Stimulated activated CD4-positive, alpha-beta T cell treated with anti-CD3 and anti-CD28 coated beads, Interleukin-1b, Interleukin-23, amount 100 ng/mL, for 1 hour (primary cell): Measurements from ENCODE around the gene DDB1.

Source experiments
- DNase-seq, 2 donors: peaks; one replicate each; pipeline ENCODE4 v3.0.0-alpha.2; 2020; ENCODE audit warnings: low read depth in 2 of 2

The DDB1 gene

DNA sequence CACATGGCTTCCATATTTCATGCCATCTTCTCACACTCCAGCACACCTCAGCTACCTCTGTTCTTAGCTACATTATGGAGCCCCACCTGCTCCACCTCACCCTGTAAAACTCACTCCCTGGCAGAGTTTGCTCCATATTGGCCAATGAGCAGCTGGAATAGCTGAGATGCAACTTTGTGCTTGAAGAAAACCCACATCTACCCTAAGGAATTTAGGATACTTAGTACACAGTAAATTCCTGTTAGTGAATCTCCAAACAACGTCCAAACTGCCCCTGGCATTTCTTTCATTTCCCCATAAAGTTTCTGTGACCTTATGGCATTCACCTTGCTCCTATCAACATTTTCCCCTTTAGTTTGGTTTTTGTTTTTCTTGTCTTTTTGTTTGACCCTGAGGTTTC, 35.6 kb downstream of the DDB1 start:
- DNase-seq: no peak

DNA sequence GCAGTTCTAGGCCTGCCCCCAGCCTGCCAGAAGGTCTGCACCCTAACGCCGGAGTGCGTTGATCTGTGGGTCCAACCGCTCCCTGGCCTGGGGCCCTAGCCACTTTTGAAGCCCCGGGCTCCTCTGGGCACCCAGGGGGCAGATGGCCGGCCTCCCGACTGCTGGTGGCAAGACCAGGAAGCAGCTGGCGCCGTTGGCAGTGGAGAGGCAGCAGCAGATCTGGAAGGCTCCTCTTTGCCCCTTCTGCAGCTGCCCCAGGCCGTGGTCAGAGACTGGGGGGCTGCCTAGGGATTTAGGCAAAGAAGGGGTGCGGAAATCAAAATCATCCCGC, 37.3 kb downstream of the DDB1 start:
- no peak for DNase-seq

DNA sequence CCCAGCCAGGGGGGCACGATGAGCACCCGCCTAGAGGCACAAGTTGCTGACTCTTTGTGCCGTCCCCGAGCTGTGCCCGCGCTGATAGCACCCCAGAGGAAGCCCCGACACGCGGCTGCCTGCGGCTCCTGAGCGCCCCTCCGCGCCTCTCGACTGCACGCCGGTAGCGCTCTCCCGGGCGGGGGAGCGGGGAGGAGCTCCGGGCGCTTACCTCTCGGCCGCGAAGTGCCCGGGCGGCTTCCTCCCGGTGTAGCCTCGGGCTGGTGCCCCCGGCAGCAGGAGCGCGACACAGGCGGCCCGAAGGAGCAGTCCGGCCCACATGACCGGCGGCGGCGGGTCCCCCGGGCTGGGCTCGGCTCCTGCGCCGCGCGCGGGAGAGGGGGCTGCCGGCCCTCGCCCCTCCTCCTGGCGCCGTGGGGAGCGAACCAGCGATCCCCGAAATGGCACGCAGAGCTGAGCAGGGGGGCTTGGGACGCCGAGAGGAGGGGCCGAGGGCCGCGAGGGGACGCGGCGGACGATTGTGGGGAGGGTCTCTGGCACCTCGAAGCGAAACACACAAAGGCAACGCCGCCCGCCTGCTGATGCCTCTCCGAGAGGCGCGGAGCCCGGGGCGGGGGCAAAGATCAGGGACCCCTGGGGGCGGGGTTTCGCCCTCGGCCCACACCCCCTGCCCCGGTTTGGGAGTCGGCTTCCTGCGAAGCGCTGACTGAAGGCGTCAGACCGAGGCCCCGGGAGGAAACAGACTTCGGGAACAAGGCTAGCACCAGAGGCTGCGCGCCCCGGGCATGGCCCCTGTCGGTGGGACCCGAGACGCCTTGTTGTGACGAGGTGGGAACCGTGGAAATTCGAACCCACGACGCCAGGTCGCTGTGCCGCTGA, 37.9 kb downstream of the DDB1 start, which contains the start of gene VWCE:
Gene VWCE (minus strand): TSS at position 600 of the 879 bp plus-strand sequence. CDS start 279 bp downstream, at position 321.
- DNase-seq: peak in 1 of 2 donors; percentile 56

DNA sequence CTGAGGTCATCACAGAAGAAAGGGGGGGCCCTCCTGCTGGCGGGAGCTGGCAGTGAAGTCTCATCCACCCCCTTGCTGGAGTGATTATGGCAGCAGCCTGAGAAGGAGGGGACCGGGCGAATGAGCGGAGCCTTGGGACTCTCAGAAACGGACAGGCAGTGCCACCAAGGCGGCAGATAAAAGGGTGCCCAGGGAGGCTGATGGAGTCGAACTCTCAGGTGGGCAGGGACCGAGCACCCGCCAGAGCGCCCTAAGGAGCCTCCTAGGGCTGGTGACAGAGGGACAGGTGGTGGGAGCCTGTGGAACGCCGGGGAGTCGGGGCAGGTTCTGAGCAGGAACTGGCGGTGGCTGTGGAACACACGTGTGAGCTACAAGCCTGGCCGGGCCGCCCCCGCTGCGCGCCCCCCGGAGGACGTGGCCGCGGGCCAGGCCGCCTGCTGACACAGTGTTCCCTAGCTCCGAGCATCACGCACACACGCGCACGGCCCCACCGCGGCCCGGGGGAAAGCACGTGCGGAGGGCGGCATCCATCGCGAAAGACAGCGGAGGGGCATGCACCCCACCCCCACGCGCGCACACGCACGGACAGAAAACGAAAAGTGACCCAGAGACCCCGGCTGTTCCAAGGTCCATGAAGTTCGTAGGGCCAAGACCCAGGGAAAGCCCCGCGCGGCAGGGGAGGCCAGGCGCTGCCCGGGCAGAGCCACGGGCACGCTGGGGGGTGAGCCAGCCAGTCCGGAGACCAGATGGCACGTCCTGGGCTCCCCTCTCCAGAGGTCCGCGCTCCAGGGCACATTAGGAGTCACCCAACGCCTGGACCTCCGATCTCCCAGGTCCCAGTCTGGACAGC, 38.8 kb downstream of the DDB1 start:
- peak in 1 of 2 donors; percentile 28 for DNase-seq

DNA sequence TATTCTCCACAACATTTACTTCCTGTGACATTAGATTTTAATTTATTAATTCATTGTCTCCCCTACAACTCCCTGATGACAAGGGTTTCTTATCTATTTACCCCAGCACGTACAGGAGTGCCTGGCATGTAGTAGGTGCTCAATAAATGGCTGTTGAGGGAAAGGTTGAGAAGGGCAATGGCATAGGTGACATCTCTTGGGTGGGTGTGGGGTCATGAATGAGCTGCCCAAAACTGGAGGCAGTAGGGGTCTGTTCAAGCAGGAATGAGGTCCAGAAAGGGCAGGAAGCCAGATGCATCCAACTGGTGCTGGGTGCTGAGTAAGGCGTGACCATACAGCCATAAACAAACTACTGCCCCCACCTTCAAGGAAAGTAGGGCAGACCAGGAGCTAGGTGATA, 40.5 kb downstream of the DDB1 start:
- DNase-seq: no peak

DNA sequence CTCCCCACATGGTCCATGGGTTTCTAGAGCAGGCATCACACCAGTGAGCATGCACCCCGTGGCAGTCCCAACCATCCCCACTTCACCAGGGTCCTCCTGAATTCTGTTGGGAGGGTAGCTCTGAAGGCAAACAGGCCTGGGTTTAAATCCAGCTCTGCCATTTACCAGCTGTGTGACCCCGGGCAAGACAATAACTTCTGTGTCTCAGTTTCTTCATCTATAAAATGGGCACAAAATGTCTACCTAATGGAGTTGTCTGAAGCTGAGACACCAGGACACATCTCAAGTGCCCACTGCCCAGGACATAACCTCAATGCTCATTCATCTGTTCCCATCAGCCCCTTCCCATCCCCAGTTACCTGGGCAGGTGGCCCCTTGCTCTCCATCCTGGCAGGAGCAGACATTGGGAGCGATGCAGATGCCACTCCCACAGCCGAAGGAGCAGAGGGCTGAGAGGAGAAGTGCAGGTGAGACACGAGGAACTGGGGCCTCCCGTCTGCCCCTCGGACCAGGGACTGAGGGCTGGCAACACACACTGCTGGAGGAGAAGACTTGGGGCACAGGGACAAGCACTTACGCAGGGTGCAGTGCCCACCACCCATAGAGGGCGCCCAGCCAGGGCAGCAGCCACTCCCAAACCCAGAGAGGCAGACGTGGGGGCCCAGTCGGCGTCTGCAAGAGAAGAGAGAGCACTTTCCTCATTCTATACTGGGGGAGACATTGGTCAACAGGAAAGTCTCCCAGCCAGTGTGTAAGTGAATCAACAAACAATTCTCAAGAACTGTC, 41.8 kb downstream of the DDB1 start:
- DNase-seq: no peak

DNA sequence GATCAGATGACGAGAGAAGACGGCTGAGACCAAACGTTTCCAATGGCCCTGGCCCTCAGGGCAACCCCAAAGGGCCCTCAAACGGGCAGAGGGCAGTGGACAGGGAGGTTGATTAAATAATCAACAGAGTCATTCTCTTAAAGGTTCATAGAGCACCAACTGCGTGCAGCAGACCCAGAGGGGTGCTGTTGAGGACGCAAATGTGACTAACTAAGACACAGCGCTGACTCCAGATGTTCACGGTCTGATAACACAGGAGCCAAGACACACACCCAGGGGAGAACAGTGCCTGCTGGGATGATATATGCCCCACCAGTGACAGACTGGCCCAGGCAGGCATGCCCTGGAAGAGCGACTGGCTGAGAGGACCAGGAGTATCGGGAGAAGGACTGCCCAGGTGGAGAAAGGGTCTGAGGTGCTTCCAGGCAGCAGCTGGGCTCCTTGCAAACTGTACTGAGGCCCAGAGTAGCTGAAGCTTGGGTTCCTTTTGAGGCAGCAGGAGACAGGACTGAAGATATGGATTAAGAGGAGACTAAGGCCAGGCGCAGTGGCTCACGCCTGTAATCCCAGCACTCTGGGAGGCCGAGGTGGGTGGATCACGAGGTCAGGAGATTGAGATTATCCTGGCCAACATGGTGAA, 45.4 kb downstream of the DDB1 start:
- no peak for DNase-seq

DNA sequence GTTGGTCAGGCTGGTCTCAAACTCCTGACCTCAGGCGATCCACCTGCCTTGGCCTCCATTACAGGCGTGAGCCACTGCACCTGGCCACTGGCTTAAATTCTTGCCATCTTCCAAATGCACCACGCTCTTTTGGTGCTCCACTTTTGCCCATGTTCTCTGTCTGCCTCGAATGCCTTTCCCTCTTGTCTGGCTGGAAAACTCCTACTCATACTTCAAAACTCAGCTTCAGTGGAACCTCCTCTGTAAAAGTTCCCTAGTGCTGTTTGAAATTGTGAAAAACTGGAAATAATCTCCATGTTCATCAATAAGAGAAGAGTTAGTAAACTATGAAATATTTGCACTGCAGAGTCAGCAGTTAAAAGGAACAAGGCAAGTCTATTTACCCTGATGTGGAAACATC, 49.3 kb downstream of the DDB1 start:
- no peak for DNase-seq

DNA sequence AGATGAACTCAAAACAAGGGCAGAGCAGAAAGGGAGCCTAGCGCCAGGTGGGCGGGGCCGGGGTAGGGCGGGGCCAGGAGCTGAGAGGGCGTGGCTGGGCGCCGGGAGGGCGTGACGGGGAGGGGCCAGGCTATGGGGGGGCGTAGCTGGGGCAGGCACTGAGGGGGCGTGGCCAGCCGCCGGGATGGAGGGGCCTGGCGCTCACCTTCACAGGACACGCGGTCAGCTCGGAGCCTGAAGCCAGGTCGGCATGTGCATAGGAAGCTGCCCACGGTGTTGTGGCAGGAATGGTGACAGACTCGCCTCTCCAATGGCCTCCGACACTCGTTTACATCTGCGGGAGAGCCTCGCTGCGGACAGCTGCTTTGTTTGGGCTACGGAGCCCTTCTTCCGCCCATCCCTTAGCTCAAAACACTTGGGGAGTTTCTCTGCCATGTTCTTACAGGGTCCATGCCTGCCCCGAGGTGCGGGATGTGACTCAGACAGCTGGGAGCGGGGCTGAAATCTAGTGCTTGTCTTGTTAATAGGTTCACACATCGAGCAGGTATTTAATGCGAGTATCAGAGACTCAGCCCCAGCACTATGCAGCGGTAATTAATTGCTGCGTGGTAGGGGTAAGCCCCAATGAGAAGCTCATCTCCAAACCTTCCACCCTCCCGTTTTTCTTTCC, 51.2 kb downstream of the DDB1 start:
- DNase-seq: no peak

DNA sequence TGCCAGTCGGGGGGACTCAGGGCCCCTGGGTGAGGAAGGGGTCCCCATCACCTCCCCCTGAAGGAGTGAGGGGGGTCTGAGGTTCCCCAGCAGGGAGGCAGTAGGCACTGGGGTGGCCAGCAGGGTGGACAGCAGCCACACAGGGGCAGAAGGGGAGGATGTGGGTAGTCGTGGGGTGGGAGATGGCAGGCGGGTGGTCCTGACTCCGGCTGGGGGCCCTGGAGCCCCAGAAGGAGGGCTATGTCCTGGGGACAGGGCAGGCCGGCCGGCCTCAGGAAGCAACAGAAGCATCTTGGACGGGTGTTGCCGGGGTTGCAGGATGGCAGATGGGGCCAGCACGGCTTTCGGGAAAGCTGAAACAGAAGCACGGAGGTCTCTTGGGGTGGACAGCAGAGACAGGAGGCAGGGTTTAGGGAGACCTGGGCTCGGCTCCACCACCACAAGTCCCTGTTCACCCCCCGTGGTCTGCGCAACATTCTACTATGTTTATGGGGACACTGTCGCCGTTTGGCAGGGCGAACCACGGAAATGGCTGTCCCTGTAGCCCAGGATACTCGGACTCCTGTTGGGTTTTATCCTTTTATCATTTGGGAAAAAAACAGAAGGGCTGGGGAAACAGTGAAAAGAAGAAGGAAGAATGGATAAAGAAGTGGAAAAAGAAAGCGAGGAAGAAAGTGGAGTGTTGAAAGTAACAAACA, 51.9 kb downstream of the DDB1 start:
- DNase-seq: no peak

DNA sequence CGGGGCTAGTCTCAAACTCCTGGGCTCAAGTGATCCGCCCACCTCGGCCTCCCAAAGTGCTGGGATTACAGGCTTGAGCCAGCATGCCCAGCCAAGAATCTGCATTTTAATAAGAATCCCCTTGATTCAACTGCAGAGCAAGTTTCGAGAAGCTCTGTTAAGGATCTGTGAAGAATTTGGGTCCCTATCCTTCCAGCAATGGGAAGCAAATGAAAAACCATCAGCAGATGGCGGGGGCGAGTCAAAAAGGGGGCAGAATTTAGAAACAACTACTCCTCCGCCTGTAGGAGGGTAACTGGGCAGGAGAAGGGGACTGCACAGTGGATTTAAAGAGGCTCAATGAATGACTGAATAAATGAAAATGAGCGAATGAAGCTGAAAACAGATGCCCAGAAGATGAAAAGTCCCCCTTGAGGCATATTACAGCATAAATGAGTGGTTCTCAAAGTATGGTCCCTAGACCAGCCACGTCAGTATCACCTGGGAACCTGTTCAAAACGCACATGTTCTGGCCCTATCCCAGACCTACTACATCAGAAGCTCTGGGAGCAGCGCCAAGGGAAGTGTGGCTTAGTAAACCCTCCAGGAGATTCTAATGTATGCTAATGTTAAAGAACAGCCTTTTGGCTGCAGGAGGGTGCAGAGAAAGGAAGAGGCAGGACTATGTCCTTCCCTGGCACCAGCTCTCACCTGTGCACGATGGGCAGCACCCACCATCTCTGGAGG, 52.8 kb downstream of the DDB1 start:
- no peak for DNase-seq

DNA sequence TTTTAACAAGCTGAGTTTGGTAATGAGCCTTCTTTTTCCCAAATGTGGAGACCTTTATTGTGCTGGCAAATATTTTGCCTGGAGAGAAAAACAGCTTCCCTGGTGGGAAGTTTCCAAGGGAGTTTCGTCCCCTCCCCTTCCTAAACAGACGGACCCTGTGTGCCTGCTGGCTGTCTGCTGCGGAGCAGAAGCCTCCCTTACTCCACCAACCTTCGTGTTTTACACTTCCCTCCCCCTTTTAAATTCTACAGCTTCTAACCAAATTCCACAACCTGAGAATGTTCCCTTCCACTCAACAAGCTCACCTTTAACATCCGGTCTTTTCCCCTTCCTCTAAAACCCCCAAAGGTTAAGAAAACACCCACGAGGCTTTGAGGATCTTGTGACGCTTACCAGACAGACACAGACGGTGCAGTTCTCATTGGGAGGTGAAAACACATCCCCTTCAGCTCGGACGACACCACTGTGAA, 54.9 kb downstream of the DDB1 start:
- DNase-seq: no peak

DNA sequence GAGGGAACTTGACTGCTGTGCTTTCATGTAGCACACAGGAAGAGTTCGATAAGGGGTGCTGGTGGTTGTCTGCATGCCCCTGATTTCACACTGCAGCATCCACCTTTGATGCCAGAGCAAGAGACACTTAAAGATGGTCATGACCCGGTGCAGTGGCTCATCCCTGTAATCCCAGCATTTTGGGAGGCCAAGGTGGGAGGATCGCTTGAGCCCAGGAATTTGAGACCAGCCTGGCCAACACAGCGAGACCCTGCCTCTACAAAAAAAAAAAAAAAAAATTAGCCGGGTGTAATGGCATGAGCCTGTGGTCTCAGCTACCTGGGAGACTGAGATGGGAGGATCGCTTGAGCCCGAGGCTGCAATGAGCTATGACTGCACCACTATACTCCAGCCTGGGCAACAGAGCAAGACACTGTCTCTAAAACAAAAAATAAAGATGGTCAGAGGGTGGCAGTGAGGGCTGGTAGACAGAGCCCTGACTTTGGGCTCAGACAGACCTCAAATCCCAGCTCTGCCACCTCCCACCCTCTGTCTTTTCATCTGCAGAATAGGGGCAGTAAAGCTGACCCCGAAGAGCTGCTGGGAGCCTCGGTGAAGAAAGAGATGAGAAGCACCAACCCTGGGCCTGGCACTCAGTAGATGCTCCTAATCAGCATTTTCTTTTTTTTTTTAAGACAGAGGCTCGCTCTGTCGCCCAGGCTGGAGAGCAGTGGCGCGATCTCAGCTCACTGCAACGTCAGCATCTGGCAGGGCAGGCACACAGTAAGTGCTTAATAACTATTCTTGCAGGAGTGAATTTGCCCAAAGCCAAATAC, 55.5 kb downstream of the DDB1 start:
- no peak for DNase-seq

DNA sequence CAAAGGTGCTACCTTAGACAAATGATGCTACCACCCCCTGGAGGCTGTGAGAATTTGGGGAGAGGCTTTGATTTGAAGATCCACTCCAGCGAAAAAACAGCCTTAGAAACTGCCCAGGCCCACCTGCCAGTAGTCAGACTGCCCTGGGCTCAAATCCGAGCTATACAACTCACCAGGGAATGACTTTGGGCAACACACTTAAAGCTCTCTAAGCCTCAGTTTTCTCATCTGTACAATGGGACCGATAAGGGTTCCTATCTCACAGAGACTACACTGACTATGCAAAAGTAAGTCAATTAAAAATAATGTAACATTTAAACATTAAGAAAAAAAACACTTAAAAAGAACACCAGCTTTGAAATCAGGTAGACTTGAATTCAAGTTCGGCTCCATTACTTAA, 57.7 kb downstream of the DDB1 start:
- no peak for DNase-seq

DNA sequence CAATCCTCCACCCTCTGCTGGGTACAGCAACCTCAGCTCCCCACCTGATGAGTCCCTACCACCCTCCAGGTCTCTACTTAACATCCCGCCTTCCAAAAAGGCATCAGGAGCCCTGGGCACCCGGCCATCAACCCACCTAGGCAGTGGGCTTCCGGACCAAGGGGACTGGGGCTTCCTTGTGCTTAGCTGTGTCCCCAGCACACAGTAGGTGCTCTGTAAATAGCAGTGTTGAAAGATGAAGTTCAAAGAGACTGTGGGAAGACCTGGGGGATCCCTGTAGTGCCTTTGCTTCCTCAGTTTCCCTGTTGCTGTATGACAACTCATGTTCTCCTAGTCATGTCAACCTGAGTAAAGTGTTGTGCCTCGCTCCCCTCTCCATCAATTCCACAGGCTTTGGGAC, 58.8 kb downstream of the DDB1 start:
- DNase-seq: no peak

DNA sequence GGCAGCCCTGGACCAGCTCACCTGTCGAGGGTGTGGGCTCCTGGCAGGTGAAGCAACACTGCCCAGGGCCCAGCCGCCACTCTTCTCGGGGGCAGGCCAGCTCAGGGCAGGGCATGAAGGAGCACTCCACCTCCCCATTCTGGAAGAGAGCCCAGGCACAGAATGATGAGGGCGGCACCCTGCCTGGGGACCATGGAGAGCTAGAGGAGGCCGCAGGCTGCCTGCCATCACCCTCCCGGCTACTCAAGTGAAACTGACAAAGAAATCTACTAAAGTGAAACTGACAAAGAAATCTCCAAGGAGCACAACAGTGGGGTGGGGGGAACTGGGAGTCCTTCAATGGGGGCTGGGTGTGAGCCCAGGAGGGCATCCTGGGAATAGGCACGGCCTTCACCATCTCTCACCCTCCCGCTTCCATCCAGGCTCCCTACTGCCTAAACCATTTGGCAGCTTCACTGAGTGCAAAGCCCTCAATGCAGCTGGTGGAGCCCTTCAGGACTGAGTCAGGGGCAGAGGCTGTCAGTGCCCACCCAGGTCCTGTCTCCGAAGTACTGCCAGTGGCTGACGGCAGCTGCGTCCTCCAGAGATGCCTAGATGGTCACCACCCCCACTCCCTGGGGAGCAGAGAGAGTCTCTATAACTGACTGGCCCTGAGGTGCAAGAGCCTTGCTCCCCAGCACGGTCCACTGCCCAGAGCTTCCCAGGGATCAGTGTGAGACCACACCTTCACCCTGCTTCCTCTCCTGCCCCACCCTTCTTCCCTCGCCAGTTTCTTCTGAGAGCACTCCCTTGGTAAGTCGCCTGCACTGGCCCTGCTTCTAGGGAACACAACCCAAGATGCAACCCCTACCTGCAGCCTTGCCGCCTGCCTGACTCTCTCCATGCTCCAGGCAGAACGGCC, 59.5 kb downstream of the DDB1 start:
- DNase-seq: no peak

DNA sequence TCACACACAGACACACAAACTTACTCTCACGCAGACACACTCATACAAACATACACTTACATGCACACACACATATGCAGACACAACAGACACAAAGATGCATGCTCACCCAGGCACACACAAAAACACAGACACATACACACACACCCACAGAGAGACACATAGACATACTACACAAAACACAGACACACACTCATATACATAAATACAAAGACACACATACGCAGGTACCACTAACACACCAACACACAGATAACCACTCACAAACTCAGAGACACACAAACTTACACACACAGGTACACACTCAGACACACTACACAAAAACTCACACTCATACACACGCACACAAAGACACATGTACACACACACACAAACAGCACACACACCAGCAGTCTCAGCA, 60.2 kb downstream of the DDB1 start:
- DNase-seq: no peak
